H1 (cell line): Measurements from ENCODE around the gene FOXS1. TPM values are rescaled to one million over a fixed set of nuclear protein-coding genes. Genes with fewer than 3 reads are reported as not detected.

ENCODE experiments used
- CTCF ChIA-PET: fragments of 300-600 bp; sonication (Branson Sonifier 250); formaldehyde crosslinking; loops from one replicate; lab custom pipeline; 2021; ENCODE audit not compliant: partially characterized antibody; lab: Charles Lee
- POLR2A ChIA-PET: fragments of 300-600 bp; sonication (Branson Sonifier 250); formaldehyde crosslinking; loops from one replicate; lab custom pipeline; 2021; ENCODE audit warnings: inconsistent platforms; ENCODE audit not compliant: partially characterized antibody; lab: Charles Lee
- DNase-seq, 2 experiments: peaks; one replicate each; pipeline versions ENCODE4 v3.0.0 to v3.0.0-alpha.2; 2010 to 2022; ENCODE audit warnings: low spot score in 2 of 2, low read depth in 1 of 2, mixed read lengths in 1 of 2
- FAIRE-seq: peaks from 2 replicates; lab custom pipeline; 2011; peaks lifted over from hg19 to GRCh38; lab: Jason Lieb, UNC
- H2AFZ ChIP-seq: 2 replicates; pipeline ENCODE4 v1.8.1; 2012; ENCODE audit warnings: low read length, inconsistent platforms
- H2AK5ac ChIP-seq: 2 replicates; pipeline ENCODE4 v1.6.1; 2013; ENCODE audit warnings: low read depth, low read length
- H2BK120ac ChIP-seq: replicated peaks from 2 replicates; pipeline ENCODE3; 2013; ENCODE audit warnings: low read depth, low read length, inconsistent platforms
- H2BK12ac ChIP-seq: 2 replicates; pipeline ENCODE4 v1.6.1; 2013; ENCODE audit warnings: low read depth, low read length
- H2BK15ac ChIP-seq: 2 replicates; pipeline ENCODE4 v1.6.1; 2013; ENCODE audit warnings: low read length
- H2BK20ac ChIP-seq: 2 replicates; pipeline ENCODE4 v1.6.1; 2013; ENCODE audit warnings: low read length
- H2BK5ac ChIP-seq: 2 replicates; pipeline ENCODE4 v1.6.1; 2013; ENCODE audit warnings: low read depth, low read length
- H3K14ac ChIP-seq: 2 replicates; pipeline ENCODE4 v1.6.1; 2013; ENCODE audit warnings: inconsistent platforms; ENCODE audit not compliant: insufficient read length
- H3K18ac ChIP-seq: 2 replicates; pipeline ENCODE4 v1.6.1; 2013; ENCODE audit warnings: low read length; ENCODE audit errors: extremely low read depth
- H3K23ac ChIP-seq: 2 replicates; pipeline ENCODE4 v1.6.1; 2013; ENCODE audit warnings: inconsistent platforms; ENCODE audit not compliant: insufficient read length
- H3K23me2 ChIP-seq: 2 replicates; pipeline ENCODE4 v1.6.1; 2013; ENCODE audit warnings: low read depth, low read length
- H3K27ac ChIP-seq: 2 replicates; pipeline ENCODE4 v1.6.1; 2011; ENCODE audit warnings: low read depth, low read length, inconsistent platforms
- H3K27me3 ChIP-seq, 4 experiments: replicated peaks in 1 of 4; 1 replicate in 1 of 4; 2 replicates in 3 of 4; pipeline versions ENCODE4 v1.6.1 to v1.8.1; 2011 to 2013; ENCODE audit warnings: low read length in 3 of 4, mild to moderate bottlenecking in 3 of 4, inconsistent platforms in 2 of 4, mixed read lengths in 2 of 4, moderate library complexity in 1 of 4; ENCODE audit not compliant: control insufficient read depth in 3 of 4, insufficient read depth in 3 of 4; ENCODE audit errors: extremely low read depth in 1 of 4
- H3K36me3 ChIP-seq, 4 experiments: 2 replicates each; pipeline versions ENCODE4 v1.6.1 to v1.8.1; 2011 to 2013; ENCODE audit warnings: mild to moderate bottlenecking in 4 of 4, low read length in 3 of 4, moderate library complexity in 2 of 4, control low read depth in 1 of 4, inconsistent platforms in 1 of 4; ENCODE audit not compliant: insufficient read depth in 4 of 4, control insufficient read depth in 2 of 4
- H3K4ac ChIP-seq: replicated peaks from 2 replicates; pipeline ENCODE3; 2013; ENCODE audit warnings: low read length, low read depth, mixed read lengths, inconsistent platforms; ENCODE audit not compliant: insufficient read length
- H3K4me1 ChIP-seq, 4 experiments: replicated peaks in 1 of 4; 1 replicate in 1 of 4; 2 replicates in 3 of 4; pipeline versions ENCODE4 v1.6.1 to v1.8.1; 2011 to 2013; ENCODE audit warnings: low read length in 3 of 4, inconsistent platforms in 2 of 4, mixed read lengths in 1 of 4; ENCODE audit not compliant: insufficient read depth in 4 of 4, control insufficient read depth in 3 of 4
- H3K4me2 ChIP-seq, 2 experiments: 2 replicates each; pipeline versions ENCODE4 v1.6.1 to v1.8.1; 2011 to 2013; ENCODE audit warnings: low read depth in 2 of 2, low read length in 2 of 2, control low read depth in 1 of 2, inconsistent platforms in 1 of 2, mild to moderate bottlenecking in 1 of 2; ENCODE audit not compliant: insufficient read depth in 1 of 2
- H3K4me3 ChIP-seq, 4 experiments: fragments of 200-600, 300-600 bp in 1 of 4; sonication (generic), shearing (Covaris generic), sonication (Bioruptor Twin) in 1 of 4; 2 replicates each; pipeline versions ENCODE4 v1.5.1 to v1.8.1; 2011 to 2016; ENCODE audit warnings: low read length in 4 of 4, low read depth in 3 of 4, control low read depth in 2 of 4, inconsistent platforms in 2 of 4, mild to moderate bottlenecking in 2 of 4, mixed read lengths in 1 of 4, moderate library complexity in 1 of 4; ENCODE audit not compliant: insufficient read depth in 2 of 4; ENCODE audit errors: extremely low read depth in 1 of 4
- H3K56ac ChIP-seq: replicated peaks from 2 replicates; pipeline ENCODE3; 2013; ENCODE audit warnings: low read depth, mild to moderate bottlenecking, mixed read lengths, low read length, inconsistent platforms; ENCODE audit not compliant: insufficient read length
- H3K79me1 ChIP-seq: 2 replicates; pipeline ENCODE4 v1.6.1; 2013; ENCODE audit warnings: low read depth, low read length, control low read depth
- H3K79me2 ChIP-seq, 2 experiments: 2 replicates each; pipeline versions ENCODE4 v1.6.1 to v1.8.1; 2012 to 2013; ENCODE audit warnings: low read length in 2 of 2, mild to moderate bottlenecking in 2 of 2, inconsistent platforms in 1 of 2; ENCODE audit not compliant: insufficient read depth in 2 of 2, control insufficient read depth in 1 of 2
- H3K9ac ChIP-seq, 4 experiments: replicated peaks in 1 of 4; 1 replicate in 1 of 4; 2 replicates in 3 of 4; pipeline versions ENCODE4 v1.6.1 to v1.8.1; 2011 to 2013; ENCODE audit warnings: low read depth in 3 of 4, low read length in 3 of 4, control low read depth in 2 of 4, mild to moderate bottlenecking in 2 of 4, moderate library complexity in 2 of 4, inconsistent platforms in 1 of 4; ENCODE audit errors: extremely low read depth in 1 of 4
- H3K9me3 ChIP-seq, 2 experiments: 2 replicates each; pipeline versions ENCODE4 v1.6.1 to v1.8.1; 2012 to 2013; ENCODE audit warnings: mild to moderate bottlenecking in 2 of 2, moderate library complexity in 2 of 2, control low read depth in 1 of 2, inconsistent platforms in 1 of 2, low read depth in 1 of 2, low read length in 1 of 2, mixed read lengths in 1 of 2; ENCODE audit not compliant: insufficient read depth in 2 of 2
- H4K20me1 ChIP-seq, 2 experiments: replicated peaks in 1 of 2; 2 replicates each; pipeline versions ENCODE3 to v1.8.1; 2011 to 2013; ENCODE audit warnings: inconsistent platforms in 2 of 2, low read length in 2 of 2, mild to moderate bottlenecking in 1 of 2; ENCODE audit not compliant: insufficient read depth in 2 of 2, control insufficient read depth in 1 of 2
- H4K5ac ChIP-seq: 2 replicates; pipeline ENCODE4 v1.6.1; 2013; ENCODE audit warnings: low read length, low read depth, mixed read lengths, inconsistent platforms; ENCODE audit not compliant: insufficient read length
- H4K8ac ChIP-seq: 2 replicates; pipeline ENCODE4 v1.8.0; 2013; ENCODE audit warnings: mild to moderate bottlenecking, moderate library complexity, low read length, inconsistent platforms; ENCODE audit not compliant: insufficient read depth; ENCODE audit errors: extremely low read depth
- H4K91ac ChIP-seq: replicated peaks from 2 replicates; pipeline ENCODE3; 2013; ENCODE audit warnings: low read length, mixed read lengths, inconsistent platforms; ENCODE audit not compliant: insufficient read length
- BCL11A ChIP-seq, 2 experiments: IDR thresholded peaks; one replicate each; pipeline ENCODE4 v1.6.1; 2011; ENCODE audit warnings: low read depth in 2 of 2, low read length in 2 of 2, mild to moderate bottlenecking in 2 of 2
- CEBPB ChIP-seq: IDR thresholded peaks from 2 replicates; pipeline ENCODE4 v1.6.1; 2012; ENCODE audit warnings: low read depth, low read length
- CHD1 ChIP-seq: IDR thresholded peaks from 2 replicates; pipeline ENCODE4 v1.6.1; 2012; ENCODE audit warnings: low read depth, low read length, improper control_type of control experiment
- NANOG ChIP-seq: IDR thresholded peaks from 2 replicates; pipeline ENCODE4 v1.6.1; 2011; ENCODE audit warnings: low read length, low read depth, mild to moderate bottlenecking, inconsistent platforms; ENCODE audit not compliant: insufficient read depth, poor library complexity, severe bottlenecking
- RNF2 ChIP-seq: fragments of 200-900, 300-1000 bp; sonication (generic); IDR thresholded peaks from 2 replicates; pipeline ENCODE4 v1.7.1; 2016; ENCODE audit warnings: borderline replicate concordance, low read depth, mild to moderate bottlenecking, antibody characterized with exemption, low read length; ENCODE audit not compliant: poor library complexity, severe bottlenecking; ENCODE audit errors: missing control alignments
- TAF7 ChIP-seq: optimal IDR thresholded peaks from 2 replicates; pipeline ENCODE3; 2011; ENCODE audit warnings: low read depth, mild to moderate bottlenecking, inconsistent platforms, low read length, moderate library complexity, borderline replicate concordance
- TBP ChIP-seq: IDR thresholded peaks from 2 replicates; pipeline ENCODE4 v1.6.1; 2011; ENCODE audit warnings: low read depth, low read length, improper control_type of control experiment
- YY1 ChIP-seq: IDR thresholded peaks from 2 replicates; pipeline ENCODE4 v1.6.1; 2011; ENCODE audit warnings: low read depth, mild to moderate bottlenecking, low read length
- WGBS, 2 experiments: shearing (Covaris generic) in 1 of 2; methylation state at CpG; one replicate each; pipeline versions ENCODE4 v1.1.6 to v1.1.7; 2013 to 2015; ENCODE audit warnings: low lambda C conversion rate in 2 of 2, mixed read lengths in 2 of 2, inconsistent platforms in 1 of 2, low coverage in 1 of 2, missing lambda C conversion rate in 1 of 2; ENCODE audit not compliant: insufficient replicate concordance in 2 of 2, insufficient coverage in 1 of 2, insufficient read length in 1 of 2; ENCODE audit errors: extremely low coverage in 1 of 2, missing lambda C conversion rate in 1 of 2; 5-methylcytosine and 5-hydroxymethylcytosine counted together
- polyA plus RNA-seq, 7 experiments: library from polyadenylated mRNA; depleted of rRNA in 3 of 7; stranded (reverse) in 5 of 7; unstranded in 2 of 7; fragments of >200 nt in 5 of 7; fragments of 200-250 nt in 2 of 7; gene quantifications; 1 replicate in 5 of 7; 2 replicates in 1 of 7; 4 replicates in 1 of 7; pipeline versions ENCODE4 v1.2.1 to v1.2.3, GENCODE V29; 2011 to 2013; ENCODE audit warnings: missing spikeins in 2 of 7, mixed read lengths in 2 of 7
- total RNA-seq: library from RNA; stranded (reverse); fragmentation: NEBNext Ultra II Directional; extraction: Animal tissue kit (Norgen Biotek cat#: 25700); gene quantifications from 2 replicates; pipeline ENCODE4 v1.2.1, GENCODE V29; 2021
- TF ChIP-seq, protein P1 (sequence below): IDR thresholded peaks from 2 replicates; pipeline ENCODE4 v1.6.1; 2011; ENCODE audit warnings: low read depth, mild to moderate bottlenecking, low read length; ENCODE audit not compliant: insufficient read depth
- TF ChIP-seq, protein P2 (sequence below), 3 experiments: IDR thresholded peaks; 1 replicate in 2 of 3; 2 replicates in 1 of 3; pipeline versions ENCODE4 v1.5.1 to v1.6.1; 2011; ENCODE audit warnings: low read length in 3 of 3, mild to moderate bottlenecking in 3 of 3, inconsistent platforms in 2 of 3, low read depth in 1 of 3, moderate library complexity in 1 of 3; ENCODE audit not compliant: insufficient read depth in 1 of 3; ENCODE audit errors: control extremely low read depth in 1 of 3

The FOXS1 gene
- total and polyA plus RNA-seq, 2 of the 8 experiments (the other 6 are each of a cell fraction or from before 2014, with no cell fraction given), result 0.45 TPM; not detected in 1

DNA sequence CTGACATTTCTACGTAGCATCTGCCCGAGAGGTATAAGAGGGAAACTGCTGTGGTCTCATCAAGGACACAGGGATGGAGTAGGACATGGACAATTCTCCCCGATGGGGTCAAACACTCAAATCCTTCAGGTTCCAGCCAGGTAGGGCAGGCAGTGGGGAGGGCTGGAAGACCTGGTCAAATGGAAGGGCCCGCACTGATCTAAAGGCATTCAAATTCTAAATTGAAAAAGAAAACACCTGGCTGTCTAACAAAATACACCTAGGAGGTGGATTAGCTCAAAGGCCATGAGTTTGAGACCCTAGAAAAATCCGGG is 16.7 kb upstream of the FOXS1 start:
- Histone ChIP-seq H3K23ac (no peak overlapping the region), H3K4ac (peak overlapping the region; percentile 15), H3K9me3 (no peaks in the 10 kb centered on the region), H3K4me2 (peak overlapping the region; percentile 68 to 97), H2AK5ac (no peak overlapping the region), H4K8ac (no peak overlapping the region), H4K20me1 (no peaks in the 10 kb centered on the region), H3K4me3 (peak overlapping the region; percentile 60 to 86 (median 74)), H3K23me2 (peaks cover 15% of the 10 kb centered on the region), H3K14ac (no peak overlapping the region), H2BK20ac (no peak overlapping the region), H3K9ac (peak overlapping the region in 3 of 4 experiments; percentile 22 to 42 (median 22); a peak in 4 of 7 replicates), H3K79me1 (no peaks in the 10 kb centered on the region), H3K79me2 (no peaks in the 10 kb centered on the region), H3K27ac (0 out of 2 replicates have a peak overlapping the region, but pooled peaks have one; percentile 13), H4K91ac (peak overlapping the region; percentile 34), H3K18ac (peak overlapping the region; percentile 67), H4K5ac (no peak overlapping the region), H3K36me3 (no peaks in the 10 kb centered on the region), H2BK5ac (no peak overlapping the region), H2AFZ (peak overlapping the region; percentile 76), H3K4me1 (peaks cover 3 to 24% (median 13%) of the 10 kb centered on the region in 4 experiments), H2BK15ac (no peak overlapping the region), H3K56ac (no peak overlapping the region), H2BK120ac (no peak overlapping the region), H2BK12ac (no peak overlapping the region), H3K27me3 (peaks cover 0 to 18% (median 14%) of the 10 kb centered on the region in 4 experiments; a peak in 5 of 7 replicates)
- POLR2A ChIA-PET, result interaction anchor here (0.8 to 1.0 kb wide), 2 partner anchors 90 to 105 kb away, joined by 3 read pairs; partner anchors contain the start of gene PDRG1
- 21% methylated on average over 5 of the region's 5 CpGs; no CpG with 5 or more reads in 1 of the 2 experiments for WGBS, 2 experiments
- CTCF ChIA-PET, result interaction anchor here (0.8 to 4.4 kb wide), 7 partner anchors 9 to 155 kb away, joined by 3 to 26 read pairs (median 4); no protein-coding TSS in a partner anchor
- FAIRE-seq (no peak), DNase-seq (no peak)
- TF ChIP-seq, protein P1, sequence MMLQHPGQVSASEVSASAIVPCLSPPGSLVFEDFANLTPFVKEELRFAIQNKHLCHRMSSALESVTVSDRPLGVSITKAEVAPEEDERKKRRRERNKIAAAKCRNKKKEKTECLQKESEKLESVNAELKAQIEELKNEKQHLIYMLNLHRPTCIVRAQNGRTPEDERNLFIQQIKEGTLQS, result no peak
- TF ChIP-seq YY1 (no peak), TBP (peak; percentile 53; the same call in 1 of the 2 replicates), CEBPB (no peak), RNF2 (no peak), CHD1 (no peak), TAF7 (no peak), BCL11A (IDR thresholded peaks at IDR 0.05; ENCODE audit: low read depth in 2 of 2, low read length in 2 of 2) (no peak), NANOG (no peak)
- TF ChIP-seq, protein P2, sequence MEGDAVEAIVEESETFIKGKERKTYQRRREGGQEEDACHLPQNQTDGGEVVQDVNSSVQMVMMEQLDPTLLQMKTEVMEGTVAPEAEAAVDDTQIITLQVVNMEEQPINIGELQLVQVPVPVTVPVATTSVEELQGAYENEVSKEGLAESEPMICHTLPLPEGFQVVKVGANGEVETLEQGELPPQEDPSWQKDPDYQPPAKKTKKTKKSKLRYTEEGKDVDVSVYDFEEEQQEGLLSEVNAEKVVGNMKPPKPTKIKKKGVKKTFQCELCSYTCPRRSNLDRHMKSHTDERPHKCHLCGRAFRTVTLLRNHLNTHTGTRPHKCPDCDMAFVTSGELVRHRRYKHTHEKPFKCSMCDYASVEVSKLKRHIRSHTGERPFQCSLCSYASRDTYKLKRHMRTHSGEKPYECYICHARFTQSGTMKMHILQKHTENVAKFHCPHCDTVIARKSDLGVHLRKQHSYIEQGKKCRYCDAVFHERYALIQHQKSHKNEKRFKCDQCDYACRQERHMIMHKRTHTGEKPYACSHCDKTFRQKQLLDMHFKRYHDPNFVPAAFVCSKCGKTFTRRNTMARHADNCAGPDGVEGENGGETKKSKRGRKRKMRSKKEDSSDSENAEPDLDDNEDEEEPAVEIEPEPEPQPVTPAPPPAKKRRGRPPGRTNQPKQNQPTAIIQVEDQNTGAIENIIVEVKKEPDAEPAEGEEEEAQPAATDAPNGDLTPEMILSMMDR (IDR thresholded peaks at IDR 0.05; ENCODE audit: control extremely low read depth in 1 of 3, insufficient read depth in 1 of 3, low read depth in 1 of 3, low read length in 3 of 3), result no peak
